IMR-90 (cell line): ENCODE measurements around the gene KIFC3. TPM values are rescaled to one million over a fixed set of nuclear protein-coding genes. Genes with fewer than 3 reads are reported as not detected.

ENCODE experiments used
- ATAC-seq: fragments of 200-7000 bp; cut with Tn5 transposase; 2 replicates; pipeline ENCODE4 v1.9.1; 2020; ENCODE audit warnings: low read depth, mild to moderate bottlenecking, moderate library complexity
- BruUV-seq: library from RNA; stranded (reverse); fragments of 400-500 nt; replicated peaks from 2 replicates; lab custom pipeline; 2021; lab: Mats Ljungman, UMichigan
- CTCF ChIA-PET: fragments of 300-600 bp; formaldehyde crosslinking; extraction: SDS; loops from one replicate; lab custom pipeline; 2021; ENCODE audit warnings: antibody characterized with exemption; lab: Yijun Ruan, JAX
- POLR2A ChIA-PET: fragments of 300-600 bp; sonication (Branson Sonifier 250); formaldehyde crosslinking; loops from one replicate; lab custom pipeline; 2022; ENCODE audit warnings: antibody characterized with exemption; ENCODE audit not compliant: unreplicated experiment; lab: Charles Lee
- DNase-seq: peaks from one replicate; pipeline ENCODE4 v3.0.0; 2013
- H2AFZ ChIP-seq: replicated peaks from 2 replicates; pipeline ENCODE3; 2013; ENCODE audit warnings: low read length, mild to moderate bottlenecking; ENCODE audit not compliant: poor library complexity
- H2AK5ac ChIP-seq: 2 replicates; pipeline ENCODE4 v1.6.1; 2013; ENCODE audit warnings: low read depth, low read length, inconsistent platforms
- H2AK9ac ChIP-seq: replicated peaks from 2 replicates; pipeline ENCODE3; 2013; ENCODE audit warnings: mild to moderate bottlenecking, low read depth, low read length, moderate library complexity; ENCODE audit not compliant: poor library complexity
- H2BK120ac ChIP-seq: 2 replicates; pipeline ENCODE4 v1.6.1; 2013; ENCODE audit warnings: low read depth, low read length, inconsistent platforms
- H2BK15ac ChIP-seq: 3 replicates; pipeline ENCODE4 v1.6.1; 2013; ENCODE audit warnings: low read depth, low read length, inconsistent platforms
- H2BK20ac ChIP-seq: 2 replicates; pipeline ENCODE4 v1.6.1; 2013; ENCODE audit warnings: low read depth, mild to moderate bottlenecking, inconsistent platforms, low read length, moderate library complexity
- H2BK5ac ChIP-seq: 2 replicates; pipeline ENCODE4 v1.6.1; 2013; ENCODE audit warnings: mild to moderate bottlenecking, low read depth, low read length, inconsistent platforms; ENCODE audit not compliant: poor library complexity, severe bottlenecking
- H3K14ac ChIP-seq: replicated peaks from 2 replicates; pipeline ENCODE4 v1.6.1; 2013; ENCODE audit warnings: low read depth, low read length, inconsistent platforms
- H3K18ac ChIP-seq: 2 replicates; pipeline ENCODE4 v1.6.1; 2013; ENCODE audit warnings: low read depth, low read length, control low read depth
- H3K23ac ChIP-seq: 2 replicates; pipeline ENCODE4 v1.6.1; 2013; ENCODE audit warnings: low read depth, low read length, inconsistent platforms
- H3K27ac ChIP-seq: 2 replicates; pipeline ENCODE4 v1.5.1; 2013; ENCODE audit warnings: mild to moderate bottlenecking, control low read depth, low read length; ENCODE audit not compliant: insufficient read depth
- H3K27me3 ChIP-seq: 2 replicates; pipeline ENCODE4 v1.6.1; 2013; ENCODE audit warnings: low read length; ENCODE audit not compliant: control insufficient read depth, insufficient read depth
- H3K36me3 ChIP-seq: 2 replicates; pipeline ENCODE4 v1.6.1; 2013; ENCODE audit warnings: low read length, mixed read lengths; ENCODE audit not compliant: control insufficient read depth, insufficient read depth
- H3K4ac ChIP-seq: 2 replicates; pipeline ENCODE4 v1.6.1; 2013; ENCODE audit warnings: low read depth, low read length, inconsistent platforms
- H3K4me1 ChIP-seq: 2 replicates; pipeline ENCODE4 v1.6.1; 2013; ENCODE audit warnings: low read length, mixed read lengths; ENCODE audit not compliant: control insufficient read depth, insufficient read depth
- H3K4me2 ChIP-seq: 2 replicates; pipeline ENCODE4 v1.6.1; 2013; ENCODE audit warnings: low read depth, mild to moderate bottlenecking, control low read depth, low read length, moderate library complexity
- H3K4me3 ChIP-seq: 2 replicates; pipeline ENCODE4 v1.5.1; 2013; ENCODE audit warnings: low read depth, mild to moderate bottlenecking, control low read depth, low read length, moderate library complexity; ENCODE audit not compliant: insufficient read depth
- H3K56ac ChIP-seq: 2 replicates; pipeline ENCODE4 v1.6.1; 2013; ENCODE audit warnings: low read length, inconsistent platforms; ENCODE audit not compliant: insufficient read depth; ENCODE audit errors: extremely low read depth
- H3K79me1 ChIP-seq, 2 experiments: 2 replicates each; pipeline ENCODE4 v1.6.1; 2013; ENCODE audit warnings: low read length in 2 of 2, inconsistent platforms in 1 of 2, low read depth in 1 of 2
- H3K9ac ChIP-seq: 2 replicates; pipeline ENCODE4 v1.6.1; 2013; ENCODE audit warnings: low read depth, low read length, control low read depth
- H3K9me1 ChIP-seq: 2 replicates; pipeline ENCODE4 v1.6.1; 2013; ENCODE audit warnings: low read length, inconsistent platforms; ENCODE audit not compliant: insufficient read depth
- H3K9me3 ChIP-seq: 2 replicates; pipeline ENCODE4 v1.6.1; 2013; ENCODE audit warnings: low read length; ENCODE audit not compliant: control insufficient read depth, insufficient read depth
- H4K20me1 ChIP-seq: 2 replicates; pipeline ENCODE4 v1.6.1; 2013; ENCODE audit warnings: low read length, inconsistent platforms; ENCODE audit not compliant: insufficient read depth
- H4K5ac ChIP-seq: 2 replicates; pipeline ENCODE4 v1.6.1; 2013; ENCODE audit warnings: mild to moderate bottlenecking, low read depth, low read length, control low read depth
- H4K8ac ChIP-seq, 2 experiments: 2 replicates each; pipeline ENCODE4 v1.6.1; 2013; ENCODE audit warnings: low read depth in 2 of 2, low read length in 2 of 2, control low read depth in 1 of 2, inconsistent platforms in 1 of 2
- H4K91ac ChIP-seq: 2 replicates; pipeline ENCODE4 v1.6.1; 2013; ENCODE audit warnings: low read depth, low read length, inconsistent platforms; ENCODE audit not compliant: insufficient read depth
- CEBPB ChIP-seq: IDR thresholded peaks from 2 replicates; pipeline ENCODE4 v1.6.1; 2012; ENCODE audit warnings: low read depth, low read length, improper control_type of control experiment
- CHD1 ChIP-seq: IDR thresholded peaks from 2 replicates; pipeline ENCODE4 v1.6.1; 2012; ENCODE audit warnings: low read depth, low read length, improper control_type of control experiment
- CTCF ChIP-seq: conservative IDR thresholded peaks from 2 replicates; pipeline ENCODE4 v1.5.1; 2012; ENCODE audit warnings: mild to moderate bottlenecking, low read depth, low read length, improper control_type of control experiment
- FOS ChIP-seq: fragments of 150-350 bp; IDR thresholded peaks from 2 replicates; pipeline ENCODE4 v1.6.1; 2016; ENCODE audit warnings: low read depth, low read length
- MAFK ChIP-seq: IDR thresholded peaks from 2 replicates; pipeline ENCODE4 v1.6.1; 2012; ENCODE audit warnings: low read depth, low read length, improper control_type of control experiment
- MAZ ChIP-seq: IDR thresholded peaks from 2 replicates; pipeline ENCODE4 v1.6.1; 2012; ENCODE audit warnings: low read depth, mild to moderate bottlenecking, low read length, improper control_type of control experiment, moderate library complexity, borderline replicate concordance
- MXI1 ChIP-seq: IDR thresholded peaks from 2 replicates; pipeline ENCODE4 v1.6.1; 2012; ENCODE audit warnings: low read depth, mild to moderate bottlenecking, low read length, moderate library complexity, borderline replicate concordance
- POLR2A ChIP-seq: IDR thresholded peaks from 2 replicates; pipeline ENCODE4 v1.6.1; 2012; ENCODE audit warnings: mild to moderate bottlenecking, low read depth, low read length
- RAD21 ChIP-seq: IDR thresholded peaks from 2 replicates; pipeline ENCODE4 v1.6.1; 2012; ENCODE audit warnings: low read length, improper control_type of control experiment
- RCOR1 ChIP-seq: IDR thresholded peaks from 2 replicates; pipeline ENCODE4 v1.6.1; 2012; ENCODE audit warnings: mild to moderate bottlenecking, low read length, improper control_type of control experiment; ENCODE audit not compliant: insufficient replicate concordance
- RFX5 ChIP-seq: IDR thresholded peaks from 2 replicates; pipeline ENCODE4 v1.8.0; 2012; ENCODE audit warnings: low read depth, mild to moderate bottlenecking, low read length, moderate library complexity
- SMC3 ChIP-seq: fragments of 150-350 bp; IDR thresholded peaks from 2 replicates; pipeline ENCODE4 v1.6.1; 2016; ENCODE audit warnings: low read depth, mild to moderate bottlenecking, antibody characterized with exemption, low read length, moderate library complexity
- USF2 ChIP-seq: fragments of 150-350 bp; IDR thresholded peaks from 2 replicates; pipeline ENCODE4 v1.6.1; 2017; ENCODE audit warnings: mild to moderate bottlenecking, antibody characterized with exemption, low read length, low read depth
- WGBS, 2 experiments: methylation state at CpG; one replicate each; pipeline versions ENCODE4 v1.1.5 to v1.1.7; 2013; ENCODE audit warnings: missing lambda C conversion rate in 2 of 2; ENCODE audit not compliant: insufficient read length in 1 of 2; ENCODE audit errors: extremely low coverage in 2 of 2; 5-methylcytosine and 5-hydroxymethylcytosine counted together
- dilution Hi-C: fragments of 300-500 bp; cut with HindIII; formaldehyde crosslinking; loops from one replicate; pipeline ENCODE4 v1.14.3; 2018; ENCODE audit warnings: low sequenced_read_pairs; ENCODE audit not compliant: unreplicated experiment
- in situ Hi-C: fragments of 300-500 bp; cut with MboI; formaldehyde crosslinking; loops from 3 replicates; pipeline ENCODE4 v1.14.3; 2019; ENCODE audit warnings: low sequenced_read_pairs, inconsistent platforms, mixed read lengths
- intact Hi-C: fragments of 100-400 bp; cut with micrococcal nuclease; formaldehyde crosslinking; loops from 2 replicates; pipeline ENCODE4 v1.10.0; 2022
- polyA plus RNA-seq, 3 experiments: library from polyadenylated mRNA; depleted of rRNA; stranded (reverse); fragments of >200 nt; gene quantifications; 2 replicates each; pipeline ENCODE4 v1.2.3, GENCODE V29; 2012; ENCODE audit warnings: low replicate concordance in 1 of 3
- total RNA-seq: library from RNA; depleted of rRNA; stranded (reverse); fragments of >200 nt; gene quantifications from 2 replicates; pipeline ENCODE4 v1.2.3, GENCODE V29; 2012

Gene KIFC3
- total and polyA plus RNA-seq, 2 of the 4 experiments (the other 2 are of a cell fraction), result 48.6 to 62.5 TPM

- H3K4me2 ChIP-seq, result no peak overlapping the region
- no peak overlapping the region for H2AK5ac ChIP-seq
- ATAC-seq (no peak), DNase-seq (no peak)
- dilution Hi-C loops (no loop called here), intact Hi-C loops (no loop called here), in situ Hi-C loops (no loop called here)
- H3K9me1 ChIP-seq, result no peaks in the 10 kb centered on the region
- H3K27me3 ChIP-seq, result no peaks in the 10 kb centered on the region
- 100% methylated on average over 1 of the region's 7 CpGs; no CpG with 5 or more reads in 1 of the 2 experiments for WGBS, 2 experiments
- H2BK5ac ChIP-seq, result no peak overlapping the region
- no peaks in the 10 kb centered on the region for H4K20me1 ChIP-seq
- BruUV-seq, result no TSS peak
- no peak overlapping the region for H4K8ac ChIP-seq
- no peak overlapping the region for H3K18ac ChIP-seq
- peaks cover 5% of the 10 kb centered on the region for H3K36me3 ChIP-seq
- H3K14ac ChIP-seq, result no peak overlapping the region
- no peaks in the 10 kb centered on the region for H3K4me1 ChIP-seq
- no peak overlapping the region for H3K9ac ChIP-seq
- H3K56ac ChIP-seq, result no peak overlapping the region
- H4K91ac ChIP-seq, result no peak overlapping the region
- no peaks in the 10 kb centered on the region for H3K79me1 ChIP-seq
- no peak overlapping the region for H2BK120ac ChIP-seq
- H2BK20ac ChIP-seq, result no peak overlapping the region
- H3K23ac ChIP-seq, result no peak overlapping the region
- H4K5ac ChIP-seq, result no peak overlapping the region
- H2AFZ ChIP-seq, result no peak overlapping the region
- no peak overlapping the region for H2AK9ac ChIP-seq
- no peak for TF ChIP-seq MAFK
- no peak for TF ChIP-seq POLR2A
- TF ChIP-seq CEBPB, result no peak
- no peak for TF ChIP-seq SMC3
- no peak for TF ChIP-seq CTCF
- TF ChIP-seq FOS, result no peak
- TF ChIP-seq RFX5, result no peak
- no peak for TF ChIP-seq CHD1
- no peak for TF ChIP-seq USF2
- TF ChIP-seq RAD21, result no peak
- TF ChIP-seq MAZ, result no peak
- no peak for TF ChIP-seq MXI1
- TF ChIP-seq RCOR1, result no peak
- ChIA-PET POLR2A (no interaction called here), CTCF (no interaction called here)
- H3K4ac ChIP-seq, result no peak overlapping the region
- no peaks in the 10 kb centered on the region for H3K9me3 ChIP-seq
- H3K4me3 ChIP-seq, result no peak overlapping the region
- no peak overlapping the region for H3K27ac ChIP-seq
- H2BK15ac ChIP-seq, result no peak overlapping the region
Measured at GRCh38 chr16:57744642-57744903, 57.7 kb downstream of the KIFC3 start.
